AG09319 (cell line): Measurements from ENCODE around the gene C10orf105.

Experiments used
- DNase-seq: peaks from one replicate; pipeline ENCODE4 v3.0.0-alpha.2; 2010; ENCODE audit warnings: low read depth; ENCODE audit errors: extremely low read depth
- CTCF ChIP-seq: IDR thresholded peaks from 2 replicates; pipeline ENCODE4 v1.5.1; 2011; ENCODE audit warnings: low read depth, mild to moderate bottlenecking, inconsistent platforms, low read length, moderate library complexity

C10orf105 gene

DNA sequence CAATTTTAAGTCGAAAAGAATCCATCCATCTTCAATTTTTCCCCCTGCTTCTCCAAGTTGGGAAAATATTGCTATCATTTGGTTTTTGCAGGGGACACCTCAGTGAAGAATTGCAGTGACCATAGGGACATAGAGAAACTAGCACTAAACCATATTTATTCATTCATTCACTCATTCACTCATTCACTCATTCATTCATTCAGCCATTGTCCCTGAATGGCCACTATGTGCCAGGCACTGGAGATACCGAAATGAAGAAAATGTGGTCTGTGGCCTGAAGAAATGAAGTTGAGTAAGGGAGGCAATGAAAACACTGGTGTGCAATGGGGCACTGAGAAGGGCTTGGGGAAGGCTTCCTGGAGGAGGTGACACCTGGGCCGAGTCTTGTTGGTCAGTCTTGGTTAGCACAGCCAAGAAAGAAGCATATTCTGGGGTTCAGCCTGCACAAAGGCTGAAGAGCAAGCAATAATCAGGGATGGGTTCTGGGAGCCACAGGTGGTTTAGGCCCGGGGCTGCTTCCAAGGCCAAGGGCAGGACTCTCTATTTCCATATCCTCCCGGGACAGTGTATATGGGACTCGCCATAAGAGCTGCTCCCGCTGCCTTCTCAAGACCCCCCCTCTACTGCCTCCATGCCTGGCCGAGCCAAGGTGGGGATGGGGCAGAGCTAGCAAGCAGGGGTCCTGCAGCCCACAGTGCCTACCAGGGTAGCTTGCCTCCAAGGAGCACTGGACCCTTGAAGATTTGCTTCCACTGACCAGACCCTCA, 25.5 kb upstream of the C10orf105 start:
- no peak for TF ChIP-seq CTCF
- no peak for DNase-seq

- no peak for DNase-seq
- no peak for TF ChIP-seq CTCF
These were observed 24.3 kb upstream of the C10orf105 start for GRCh38 chr10:71743866-71744265.

DNA sequence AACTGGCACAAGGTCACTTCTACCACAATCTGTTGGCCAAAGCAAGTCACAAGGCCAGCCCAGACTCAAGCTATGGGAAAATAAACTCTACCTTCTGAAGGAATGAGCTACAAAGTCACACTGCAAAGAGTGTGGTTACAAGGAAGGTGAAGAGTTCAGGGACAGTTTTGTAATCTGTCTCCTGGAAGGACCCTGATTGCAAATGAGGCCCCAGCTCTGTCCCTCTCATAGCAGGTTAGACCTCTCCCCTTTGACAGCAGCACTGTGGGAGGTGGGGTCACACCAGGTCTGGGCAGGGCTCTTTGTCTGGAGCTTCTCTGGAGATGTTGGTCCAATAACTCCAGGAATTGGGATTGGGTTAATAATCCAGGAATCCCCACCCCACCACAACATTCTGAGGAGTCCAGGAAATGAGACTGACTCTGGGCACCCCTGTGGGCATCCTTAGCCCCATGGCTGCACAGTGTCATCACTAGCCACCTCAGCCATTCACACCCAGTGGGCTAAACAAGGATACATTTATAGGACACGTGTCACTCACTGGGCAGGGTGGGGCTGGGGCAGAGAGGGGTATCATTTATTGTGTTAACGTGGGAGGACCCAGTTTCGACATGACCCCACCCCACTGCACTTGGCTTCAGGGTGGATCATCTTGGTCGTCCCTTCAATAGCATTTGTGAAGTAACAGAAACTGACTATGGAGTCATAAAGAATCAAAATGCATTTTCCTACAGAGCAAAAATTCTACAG, 23.7 kb upstream of the C10orf105 start:
- no peak for DNase-seq
- TF ChIP-seq CTCF, result no peak

DNA sequence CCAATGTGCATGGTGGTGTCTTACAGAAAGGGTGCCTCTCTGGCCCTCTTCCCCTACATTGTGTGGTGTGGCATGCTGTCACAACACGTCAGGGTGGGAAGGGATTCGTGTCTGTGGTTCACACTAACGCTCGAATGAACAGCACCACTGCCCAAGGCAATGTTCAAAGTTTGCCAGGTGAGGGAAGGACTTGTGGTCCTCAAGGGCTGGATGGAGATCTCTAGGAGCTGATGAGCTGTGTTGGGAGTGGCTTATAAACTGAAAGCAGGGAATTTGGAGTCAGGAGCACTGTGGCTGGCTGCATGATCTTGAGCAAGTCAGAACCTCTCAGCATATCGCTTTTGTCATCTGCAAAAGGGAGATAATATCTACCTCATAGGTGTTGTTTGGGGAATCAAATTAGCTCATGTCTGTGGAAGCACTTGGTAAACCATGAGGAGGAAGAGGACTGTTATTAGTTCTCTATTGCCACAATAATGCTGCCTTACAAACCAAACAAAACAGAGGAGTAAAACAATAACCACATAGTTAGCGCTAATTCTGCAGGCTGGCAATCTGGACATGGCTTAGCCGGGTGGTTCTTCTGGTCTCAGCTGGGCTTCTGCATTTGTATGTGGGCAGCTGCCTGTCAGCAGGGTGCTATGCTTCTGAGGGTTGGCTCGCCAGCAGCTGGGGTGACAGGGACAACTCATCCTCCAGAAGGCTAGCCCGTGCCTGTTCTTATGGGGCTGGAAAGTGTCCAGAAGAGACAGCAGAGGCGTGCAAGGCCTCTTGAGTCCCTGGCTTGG, 22.9 kb upstream of the C10orf105 start:
- DNase-seq, result no peak
- no peak for TF ChIP-seq CTCF

GRCh38 chr10:71741671-71742070, 22.1 kb upstream of the C10orf105 start:
- TF ChIP-seq CTCF, result no peak
- no peak for DNase-seq

GRCh38 chr10:71741029-71741428, 21.5 kb upstream of the C10orf105 start:
- DNase-seq, result no peak
- TF ChIP-seq CTCF, result no peak
